ENCODE results near the gene SLC16A14. TPM values are rescaled to one million over a fixed set of nuclear protein-coding genes. Genes with fewer than 3 reads are reported as not detected.

SLC16A14 gene
- total RNA-seq, 1 experiment from 2014 or later = 12.4 TPM

DNA sequence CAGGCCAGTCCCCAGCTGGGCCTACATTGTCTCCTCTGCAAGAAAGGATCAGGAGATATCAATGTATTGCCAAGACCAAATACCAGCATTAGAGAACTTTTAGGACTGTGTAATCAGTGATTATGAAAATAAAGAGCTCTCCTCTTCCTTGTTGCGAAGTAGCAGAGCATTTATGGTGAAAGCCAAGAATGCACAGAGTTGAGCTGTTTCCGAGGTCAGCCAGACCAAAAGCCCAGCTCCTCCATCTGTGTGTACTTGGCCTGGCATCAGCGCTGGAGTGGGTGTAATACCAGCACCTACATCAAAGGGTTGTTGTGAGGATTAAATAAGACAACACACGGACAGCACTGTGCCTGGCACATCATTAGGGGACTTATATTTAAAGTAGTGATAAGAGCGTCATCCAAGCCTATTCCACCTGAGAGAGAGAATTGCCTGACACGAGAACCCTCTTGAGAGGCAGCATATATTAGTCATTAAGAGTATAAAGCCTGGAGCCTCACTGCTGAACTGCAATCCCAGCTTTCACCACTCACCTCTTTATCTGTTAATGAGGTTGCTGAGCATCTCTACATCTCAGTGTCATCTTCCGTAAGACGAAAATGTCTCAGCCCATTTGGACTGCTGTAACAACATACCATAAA, 7.4 kb upstream of the SLC16A14 start:
- ATAC-seq (peak; percentile 29; the same call in 1 of the 2 replicates), DNase-seq (peak; percentile 13)
- Histone ChIP-seq H3K36me3 (ENCODE audit: low read depth, low read length) (no peaks in the 10 kb centered on the region), H3K4me1 (ENCODE audit: insufficient read depth, low read length) (no peaks in the 10 kb centered on the region), H3K9ac (ENCODE audit: low read length) (no peak overlapping the region), H3F3A (ENCODE audit: low read length, unreplicated experiment) (no peaks in the 10 kb centered on the region), H3K27ac (ENCODE audit: low read length) (no peak overlapping the region), H2AFZ (ENCODE audit: low read length) (no peak overlapping the region), H3K9me2 (replicated peaks; ENCODE audit: low read length) (no peaks in the 10 kb centered on the region), H3K4me2 (ENCODE audit: low read length) (no peak overlapping the region), H4K20me1 (ENCODE audit: low read length) (no peaks in the 10 kb centered on the region), H3K9me3 (ENCODE audit: low read length) (no peaks in the 10 kb centered on the region), H3K27me3 (ENCODE audit: low read length) (no peaks in the 10 kb centered on the region), H3K79me2 (ENCODE audit: low read length) (no peaks in the 10 kb centered on the region), H3K4me3 (ENCODE audit: low read length) (no peak overlapping the region)
- intact Hi-C loops (cut with micrococcal nuclease) = no loop called here
- TF ChIP-seq, protein P1, sequence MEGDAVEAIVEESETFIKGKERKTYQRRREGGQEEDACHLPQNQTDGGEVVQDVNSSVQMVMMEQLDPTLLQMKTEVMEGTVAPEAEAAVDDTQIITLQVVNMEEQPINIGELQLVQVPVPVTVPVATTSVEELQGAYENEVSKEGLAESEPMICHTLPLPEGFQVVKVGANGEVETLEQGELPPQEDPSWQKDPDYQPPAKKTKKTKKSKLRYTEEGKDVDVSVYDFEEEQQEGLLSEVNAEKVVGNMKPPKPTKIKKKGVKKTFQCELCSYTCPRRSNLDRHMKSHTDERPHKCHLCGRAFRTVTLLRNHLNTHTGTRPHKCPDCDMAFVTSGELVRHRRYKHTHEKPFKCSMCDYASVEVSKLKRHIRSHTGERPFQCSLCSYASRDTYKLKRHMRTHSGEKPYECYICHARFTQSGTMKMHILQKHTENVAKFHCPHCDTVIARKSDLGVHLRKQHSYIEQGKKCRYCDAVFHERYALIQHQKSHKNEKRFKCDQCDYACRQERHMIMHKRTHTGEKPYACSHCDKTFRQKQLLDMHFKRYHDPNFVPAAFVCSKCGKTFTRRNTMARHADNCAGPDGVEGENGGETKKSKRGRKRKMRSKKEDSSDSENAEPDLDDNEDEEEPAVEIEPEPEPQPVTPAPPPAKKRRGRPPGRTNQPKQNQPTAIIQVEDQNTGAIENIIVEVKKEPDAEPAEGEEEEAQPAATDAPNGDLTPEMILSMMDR (conservative IDR thresholded peaks at IDR 0.05; ENCODE audit: low read depth, low read length) = no peak
- TF ChIP-seq EZH2 (IDR thresholded peaks at IDR 0.05; ENCODE audit: low read length, unreplicated experiment) (no peak), EZH2phosphoT487 (IDR thresholded peaks at IDR 0.05; ENCODE audit: borderline replicate concordance, low read length) (no peak)
- POLR2A ChIA-PET (ENCODE audit: unreplicated experiment) = no interaction called here
- BruUV-seq (replicated peaks) = no TSS peak
- CTCF ChIA-PET = no interaction called here

GRCh38 chr2:230071421-230071820, 2.7 kb upstream of the SLC16A14 start:
- Histone ChIP-seq H3K27ac (ENCODE audit: low read length) (no peak overlapping the region), H3K4me3 (ENCODE audit: low read length) (no peak overlapping the region), H3K27me3 (ENCODE audit: low read length) (no peaks in the 10 kb centered on the region), H3K9ac (ENCODE audit: low read length) (no peak overlapping the region), H3K36me3 (ENCODE audit: low read depth, low read length) (no peaks in the 10 kb centered on the region), H3K9me3 (ENCODE audit: low read length) (no peaks in the 10 kb centered on the region), H3K79me2 (ENCODE audit: low read length) (peaks cover 18% of the 10 kb centered on the region), H4K20me1 (ENCODE audit: low read length) (no peaks in the 10 kb centered on the region), H3K9me2 (replicated peaks; ENCODE audit: low read length) (no peaks in the 10 kb centered on the region), H3K4me1 (ENCODE audit: insufficient read depth, low read length) (no peaks in the 10 kb centered on the region), H3K4me2 (ENCODE audit: low read length) (no peak overlapping the region), H2AFZ (ENCODE audit: low read length) (no peak overlapping the region), H3F3A (ENCODE audit: low read length, unreplicated experiment) (no peaks in the 10 kb centered on the region)
- intact Hi-C loops (cut with micrococcal nuclease) = no loop called here
- no TSS peak for BruUV-seq (replicated peaks)
- ChIA-PET POLR2A (ENCODE audit: unreplicated experiment) (no interaction called here), CTCF (interaction anchor here (0.5 kb wide), 1 partner anchor 8 kb away, joined by 7 read pairs; no protein-coding TSS in a partner anchor)
- DNase-seq (no peak), ATAC-seq (no peak)
- TF ChIP-seq EZH2phosphoT487 (IDR thresholded peaks at IDR 0.05; ENCODE audit: borderline replicate concordance, low read length) (no peak), EZH2 (IDR thresholded peaks at IDR 0.05; ENCODE audit: low read length, unreplicated experiment) (no peak)
- TF ChIP-seq, protein P1 (conservative IDR thresholded peaks at IDR 0.05; ENCODE audit: low read depth, low read length) = no peak

DNA sequence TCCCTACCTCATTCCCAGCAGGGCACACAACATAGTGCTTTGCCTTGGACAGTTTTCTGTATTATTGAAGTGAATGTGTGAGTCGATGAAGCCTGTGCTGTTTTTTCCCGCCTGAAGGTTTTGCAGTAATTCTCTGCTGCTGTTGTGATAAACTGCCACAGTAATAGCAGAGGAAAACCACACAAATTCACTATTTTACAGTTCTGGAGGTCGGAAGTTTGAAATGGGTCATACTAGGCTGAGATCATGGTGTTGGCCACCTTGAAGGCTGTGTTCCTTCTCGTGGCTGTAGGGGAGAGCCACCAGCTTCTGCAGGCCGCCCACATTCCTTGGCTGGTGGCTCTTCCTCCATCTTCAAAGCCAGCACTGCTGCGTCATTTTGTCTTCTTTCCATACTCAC, 678 bp upstream of the SLC16A14 start:
- Histone ChIP-seq H3K9me2 (replicated peaks; ENCODE audit: low read length) (no peaks in the 10 kb centered on the region), H3K9me3 (ENCODE audit: low read length) (no peaks in the 10 kb centered on the region), H3K4me2 (ENCODE audit: low read length) (no peak overlapping the region), H3K36me3 (ENCODE audit: low read depth, low read length) (no peaks in the 10 kb centered on the region), H3K79me2 (ENCODE audit: low read length) (peaks cover 26% of the 10 kb centered on the region), H3K9ac (ENCODE audit: low read length) (no peak overlapping the region), H3K4me1 (ENCODE audit: insufficient read depth, low read length) (no peaks in the 10 kb centered on the region), H2AFZ (ENCODE audit: low read length) (no peak overlapping the region), H4K20me1 (ENCODE audit: low read length) (no peaks in the 10 kb centered on the region), H3K4me3 (ENCODE audit: low read length) (no peak overlapping the region), H3F3A (ENCODE audit: low read length, unreplicated experiment) (no peaks in the 10 kb centered on the region), H3K27me3 (ENCODE audit: low read length) (no peaks in the 10 kb centered on the region), H3K27ac (ENCODE audit: low read length) (no peak overlapping the region)
- intact Hi-C loops (cut with micrococcal nuclease) = loop anchor here (5.0 kb wide), 3 partner anchors 142 to 543 kb away; no protein-coding TSS in a partner anchor
- no TSS peak for BruUV-seq (replicated peaks)
- TF ChIP-seq, protein P1 (conservative IDR thresholded peaks at IDR 0.05; ENCODE audit: low read depth, low read length) = no peak
- no peak for TF ChIP-seq EZH2 (IDR thresholded peaks at IDR 0.05; ENCODE audit: low read length, unreplicated experiment)
- TF ChIP-seq EZH2phosphoT487 (IDR thresholded peaks at IDR 0.05; ENCODE audit: borderline replicate concordance, low read length) = no peak
- ChIA-PET POLR2A (ENCODE audit: unreplicated experiment) (no interaction called here), CTCF (interaction anchor here (0.6 to 3.3 kb wide), 2 partner anchors 62 to 90 kb away, joined by 3 to 28 read pairs; no protein-coding TSS in a partner anchor)
- ATAC-seq (no peak), DNase-seq (no peak)
